Measurements from ENCODE around the gene DNAJC18. TPM values are rescaled to one million over a fixed set of nuclear protein-coding genes. Genes with fewer than 3 reads are reported as not detected.
"Not testable (repeated sequence)": the region's sequence is repeated elsewhere in the genome, so short reads cannot be mapped to it uniquely, and the experiment has no call there.

DNAJC18 gene
- total RNA-seq, 1 donor from 2014 or later = 21.2 TPM

- DNase-seq (ENCODE audit: low spot score) = no peak
These were observed 21.9 kb upstream of the DNAJC18 start for GRCh38 chr5:139461176-139461575.

GRCh38 chr5:139460455-139460854 lies 21.1 kb upstream of the DNAJC18 start:
- DNase-seq (ENCODE audit: low spot score) = no peak

GRCh38 chr5:139459451-139459934 lies 20.2 kb upstream of the DNAJC18 start:
- peak; percentile 46 for DNase-seq (ENCODE audit: low spot score)

GRCh38 chr5:139458580-139459407 lies 19.5 kb upstream of the DNAJC18 start:
- no peak for DNase-seq (ENCODE audit: low spot score)

- no peak for DNase-seq (ENCODE audit: low spot score)
These were observed 18.5 kb upstream of the DNAJC18 start for GRCh38 chr5:139457653-139458306.

- DNase-seq (ENCODE audit: low spot score) = no peak
These were observed 17.9 kb upstream of the DNAJC18 start for GRCh38 chr5:139457241-139457640.

- no peak for DNase-seq (ENCODE audit: low spot score)
These were observed 17.5 kb upstream of the DNAJC18 start for GRCh38 chr5:139456776-139457175.

- no peak for DNase-seq (ENCODE audit: low spot score)
These were observed 15.4 kb upstream of the DNAJC18 start for GRCh38 chr5:139454568-139455290.

- no peak for DNase-seq (ENCODE audit: low spot score)
These were observed 14.6 kb upstream of the DNAJC18 start for GRCh38 chr5:139453683-139454567.

- no peak for DNase-seq (ENCODE audit: low spot score)
These were observed 12.7 kb upstream of the DNAJC18 start for GRCh38 chr5:139451878-139452660.

GRCh38 chr5:139451176-139451575 lies 11.9 kb upstream of the DNAJC18 start:
- no peak for DNase-seq (ENCODE audit: low spot score)

- DNase-seq (ENCODE audit: low spot score) = no peak
These were observed 7.8 kb upstream of the DNAJC18 start for GRCh38 chr5:139446956-139447779.

GRCh38 chr5:139445325-139446170 lies 6.2 kb upstream of the DNAJC18 start:
- DNase-seq (ENCODE audit: low spot score) = peak; percentile 94

- DNase-seq (ENCODE audit: low spot score) = peak; percentile 70
These were observed 4.6 kb upstream of the DNAJC18 start for GRCh38 chr5:139443831-139444453.

- DNase-seq (ENCODE audit: low spot score) = not testable (repeated sequence)
These were observed 1.1 kb upstream of the DNAJC18 start for GRCh38 chr5:139440416-139440815.

- DNase-seq (ENCODE audit: low spot score) = no peak
These were observed 665 bp downstream of the DNAJC18 start for GRCh38 chr5:139438707-139439012.

GRCh38 chr5:139435676-139436075 lies 3.6 kb downstream of the DNAJC18 start:
- DNase-seq (ENCODE audit: low spot score) = no peak

- no peak for DNase-seq (ENCODE audit: low spot score)
These were observed 7.6 kb downstream of the DNAJC18 start for GRCh38 chr5:139431706-139432105.
